ENCODE results near the gene FILIP1L. TPM values are rescaled to one million over a fixed set of nuclear protein-coding genes. Genes with fewer than 3 reads are reported as not detected.

Gene FILIP1L
- total and polyA plus RNA-seq, 5 donors: 42.2 to 88.3 (median 56.4) TPM

- WGBS: 50% methylated on average over 1 of the region's 1 CpG
- no peak overlapping the region for H3K4me3 ChIP-seq (ENCODE audit: low read length)
These were observed 311.0 kb downstream of the FILIP1L start for GRCh38 chr3:99803297-99803696.

DNA sequence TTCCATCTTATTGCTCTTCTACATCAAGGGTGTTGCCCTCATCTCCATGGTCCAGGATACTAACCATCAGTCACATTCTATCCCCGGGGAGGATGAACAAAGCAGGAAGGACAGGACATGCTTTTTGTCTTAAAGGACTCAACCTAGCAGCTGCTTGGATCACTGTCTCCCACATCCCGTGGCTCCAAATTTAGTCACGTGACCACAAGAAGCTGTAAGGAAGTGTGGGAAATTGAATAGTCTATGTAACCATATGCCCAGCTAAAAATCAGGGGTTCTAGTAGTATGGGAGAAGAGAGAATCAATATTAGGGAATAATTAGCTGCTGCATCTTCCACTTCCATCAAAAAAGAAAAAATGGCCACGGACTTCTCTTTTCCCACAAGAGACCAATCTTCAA lies 314.9 kb downstream of the FILIP1L start:
- no peak for DNase-seq
- intact Hi-C loops (cut with DNase I): no loop called here
- no peaks in the 10 kb centered on the region for H3K27me3 ChIP-seq (ENCODE audit: control insufficient read depth, insufficient read depth)
- WGBS: 75% methylated on average over 4 of the region's 4 CpGs
- no peak for ATAC-seq
- no peak overlapping the region for H3K4me3 ChIP-seq (ENCODE audit: low read length)
- H3K4me1 ChIP-seq (ENCODE audit: control insufficient read depth, insufficient read depth, low read length): no peaks in the 10 kb centered on the region
- no peak overlapping the region for H3K27ac ChIP-seq (ENCODE audit: low read length)
- no peaks in the 10 kb centered on the region for H3K9me3 ChIP-seq (ENCODE audit: control insufficient read depth, low read length)

More at GRCh38 chr3:99803297-99803696, 311.0 kb downstream of the FILIP1L start:
- Histone ChIP-seq H3K27ac (ENCODE audit: low read length) (no peak overlapping the region), H3K27me3 (ENCODE audit: control insufficient read depth, insufficient read depth) (no peaks in the 10 kb centered on the region), H3K9me3 (ENCODE audit: control insufficient read depth, low read length) (peaks cover 2% of the 10 kb centered on the region), H3K4me1 (ENCODE audit: control insufficient read depth, insufficient read depth, low read length) (no peaks in the 10 kb centered on the region)
- intact Hi-C loops (cut with DNase I): no loop called here
- DNase-seq (no peak), ATAC-seq (no peak)

- no peaks in the 10 kb centered on the region for H3K4me1 ChIP-seq (ENCODE audit: control insufficient read depth, insufficient read depth, low read length)
- H3K27ac ChIP-seq (ENCODE audit: low read length): no peak overlapping the region
- no peaks in the 10 kb centered on the region for H3K27me3 ChIP-seq (ENCODE audit: control insufficient read depth, insufficient read depth)
- no peak for DNase-seq
- no peaks in the 10 kb centered on the region for H3K9me3 ChIP-seq (ENCODE audit: control insufficient read depth, low read length)
- no peak for ATAC-seq
- no peak overlapping the region for H3K4me3 ChIP-seq (ENCODE audit: low read length)
- intact Hi-C loops (cut with DNase I): no loop called here
- WGBS: 92% methylated on average over 15 of the region's 15 CpGs
These were observed 318.7 kb downstream of the FILIP1L start for GRCh38 chr3:99795573-99795972.

DNA sequence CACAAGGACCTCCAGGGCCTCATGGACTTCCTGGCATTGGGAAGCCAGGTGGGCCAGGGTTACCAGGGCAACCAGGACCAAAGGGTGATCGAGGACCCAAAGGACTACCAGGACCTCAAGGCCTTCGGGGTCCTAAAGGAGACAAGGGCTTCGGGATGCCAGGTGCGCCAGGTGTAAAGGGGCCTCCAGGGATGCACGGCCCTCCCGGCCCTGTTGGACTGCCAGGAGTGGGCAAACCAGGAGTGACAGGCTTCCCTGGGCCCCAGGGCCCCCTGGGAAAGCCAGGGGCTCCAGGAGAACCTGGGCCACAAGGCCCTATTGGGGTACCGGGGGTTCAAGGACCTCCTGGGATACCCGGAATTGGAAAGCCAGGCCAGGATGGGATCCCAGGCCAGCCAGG lies 319.8 kb downstream of the FILIP1L start:
- no peak overlapping the region for H3K4me3 ChIP-seq (ENCODE audit: low read length)
- H3K9me3 ChIP-seq (ENCODE audit: control insufficient read depth, low read length): no peaks in the 10 kb centered on the region
- no peak overlapping the region for H3K27ac ChIP-seq (ENCODE audit: low read length)
- H3K27me3 ChIP-seq (ENCODE audit: control insufficient read depth, insufficient read depth): no peaks in the 10 kb centered on the region
- DNase-seq (peak in 1 of 3 donors; percentile 24), ATAC-seq (peak in 1 of 2 donors; percentile 10)
- intact Hi-C loops (cut with DNase I): no loop called here
- 88% methylated on average over 8 of the region's 8 CpGs for WGBS
- no peaks in the 10 kb centered on the region for H3K4me1 ChIP-seq (ENCODE audit: control insufficient read depth, insufficient read depth, low read length)

DNA sequence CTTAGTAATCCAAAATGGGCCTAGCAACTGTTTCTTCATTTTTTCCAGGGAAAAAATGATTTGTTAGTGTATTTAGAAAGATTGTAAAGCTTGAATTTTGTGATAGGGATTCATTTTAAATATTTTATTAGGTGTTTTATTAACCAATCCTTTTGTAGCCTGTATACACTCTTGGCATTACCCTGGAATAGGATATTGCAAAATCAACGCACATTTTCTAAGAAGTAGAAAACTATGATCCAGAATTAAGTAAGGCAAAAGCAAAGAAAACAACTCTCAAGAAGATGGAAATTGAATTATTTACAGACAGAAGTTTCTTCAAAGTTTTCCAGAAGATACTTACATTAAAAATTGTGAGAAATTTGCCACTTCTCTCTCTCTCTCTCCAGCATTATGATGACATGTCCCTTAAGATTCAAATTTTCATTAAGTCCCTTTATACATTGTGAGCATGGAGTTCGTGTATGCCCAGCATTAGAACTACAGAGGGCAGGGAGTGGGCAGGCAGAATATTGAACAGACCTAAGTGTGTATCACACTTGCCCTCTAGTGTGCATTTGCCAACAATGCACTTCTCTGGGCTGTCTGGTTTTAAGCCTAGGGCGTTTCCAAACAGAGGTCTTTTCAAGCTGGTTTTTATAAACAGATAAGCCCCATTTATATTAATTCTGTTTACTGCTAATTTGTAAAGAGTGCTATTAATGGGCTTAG lies 325.1 kb downstream of the FILIP1L start:
- peak; percentile 91 to 92 for ATAC-seq
- Histone ChIP-seq H3K9me3 (ENCODE audit: control insufficient read depth, low read length) (no peaks in the 10 kb centered on the region), H3K4me1 (ENCODE audit: control insufficient read depth, insufficient read depth, low read length) (no peaks in the 10 kb centered on the region), H3K27me3 (ENCODE audit: control insufficient read depth, insufficient read depth) (no peaks in the 10 kb centered on the region), H3K4me3 (ENCODE audit: low read length) (no peak overlapping the region), H3K27ac (ENCODE audit: low read length) (no peak overlapping the region)
- intact Hi-C loops (cut with DNase I): no loop called here
- WGBS: 17% methylated on average over 3 of the region's 3 CpGs
- peak; percentile 33 to 55 (median 36) for DNase-seq

Small RNAs within 50 kb of the gene (microRNA-seq; reads per million reads assigned to microRNA genes)
- 0 reads per million in 2 donors for gene MIR3921

Other genes starting within 250 kb of the FILIP1L start
- gene TBC1D23, start 146.5 kb upstream of the FILIP1L start, total RNA-seq: 10 to 100 TPM; 26.1 to 37.4 (median 32.3) TPM
- gene TBC1D23, start 146.5 kb upstream of the FILIP1L start, polyA plus RNA-seq: 15.0 TPM
- gene NIT2, start 220.3 kb upstream of the FILIP1L start, total RNA-seq: 10 to 100 TPM; 32.1 to 44.3 (median 37.1) TPM
- 26.9 TPM for gene NIT2, start 220.3 kb upstream of the FILIP1L start, polyA plus RNA-seq